K562 (cell line): ENCODE data around the gene BLCAP. TPM values are rescaled to one million over a fixed set of nuclear protein-coding genes. Genes with fewer than 3 reads are reported as not detected.
A peak's percentile ranks its signal among the peaks of the same experiment; 100 is the strongest.

Experiments used
- CHD4 ChIP-seq: fragments of 200-600 bp; sonication (generic); IDR thresholded peaks from 3 replicates; pipeline ENCODE4 v1.6.1; 2012; ENCODE audit warnings: low read depth, mild to moderate bottlenecking, mixed read lengths, low read length, inconsistent platforms; ENCODE audit not compliant: insufficient read depth, insufficient replicate concordance, poor library complexity, severe bottlenecking
- HDAC2 ChIP-seq: fragments of 450-650 bp; IDR thresholded peaks from 2 replicates; pipeline ENCODE4 v1.6.1; 2016; ENCODE audit warnings: mild to moderate bottlenecking
- SMC3 ChIP-seq: conservative IDR thresholded peaks from 2 replicates; pipeline ENCODE4 v1.6.1; 2011; ENCODE audit warnings: low read depth, low read length, improper control_type of control experiment; ENCODE audit not compliant: insufficient read depth
- SNIP1 ChIP-seq: fragments of 450-650 bp; IDR thresholded peaks from 2 replicates; pipeline ENCODE4 v1.7.1; 2017; ENCODE audit warnings: low read depth, mild to moderate bottlenecking
- ZBTB12 ChIP-seq: fragments of 250-450 bp; sonication (Bioruptor Pico); IDR thresholded peaks from 2 replicates; pipeline ENCODE4 v1.4.0; 2020
- ZBTB49 ChIP-seq: sonication (generic); formaldehyde crosslinking; IDR thresholded peaks from 2 replicates; pipeline ENCODE4 v1.8.0; 2022; ENCODE audit warnings: missing genetic modification reagents, mild to moderate bottlenecking, borderline replicate concordance
- ZC3H11A ChIP-seq: IDR thresholded peaks from 2 replicates; pipeline ENCODE4 v1.6.1; 2012; ENCODE audit warnings: low read depth, low read length, improper control_type of control experiment
- ZNF146 ChIP-seq: IDR thresholded peaks from one replicate; pipeline ENCODE4 v1.6.1; 2018; ENCODE audit warnings: missing compliant biosample characterization; ENCODE audit not compliant: unreplicated experiment
- ZNF174 ChIP-seq: fragments of 250-450 bp; sonication (Bioruptor Pico); IDR thresholded peaks from 2 replicates; pipeline ENCODE4 v1.4.0; 2020; ENCODE audit warnings: mild to moderate bottlenecking
- ZNF212 ChIP-seq: fragments of 450-650 bp; formaldehyde crosslinking; IDR thresholded peaks from 2 replicates; pipeline ENCODE4 v1.4.0; 2020; ENCODE audit warnings: mild to moderate bottlenecking
- ZNF408 ChIP-seq: fragments of 250-450 bp; sonication (Bioruptor Pico); IDR thresholded peaks from 2 replicates; pipeline ENCODE4 v1.4.0; 2020; ENCODE audit warnings: low read depth, mild to moderate bottlenecking, moderate library complexity
- ZNF696 ChIP-seq: fragments of 250-450 bp; sonication (Bioruptor Pico); conservative IDR thresholded peaks from 2 replicates; pipeline ENCODE4 v1.4.0; 2020; ENCODE audit warnings: mild to moderate bottlenecking, moderate library complexity
- ZNF707 ChIP-seq: fragments of 250-450 bp; sonication (Bioruptor Pico); conservative IDR thresholded peaks from 2 replicates; pipeline ENCODE4 v1.8.0; 2022; ENCODE audit warnings: inconsistent platforms, mild to moderate bottlenecking, moderate library complexity
- ZSCAN32 ChIP-seq: fragments of 450-650 bp; formaldehyde crosslinking; IDR thresholded peaks from 2 replicates; pipeline ENCODE4 v1.4.0; 2020; ENCODE audit warnings: mild to moderate bottlenecking, moderate library complexity
- polyA plus RNA-seq, 8 experiments: library from polyadenylated mRNA; depleted of rRNA in 4 of 8; stranded (reverse) in 5 of 8; unstranded in 3 of 8; fragments of >200 nt; fragmentation: Nextera tagmentation in 2 of 8; fragmentation: Illumina TruSeq in 1 of 8; extraction: Ambion mirVana in 2 of 8; extraction: Trizol in 1 of 8; gene quantifications; 2 replicates each; pipeline versions ENCODE4 v1.2.1 to v1.2.3, GENCODE V29; 2011 to 2014; ENCODE audit warnings: inconsistent platforms in 1 of 8, missing spikeins in 1 of 8
- total RNA-seq, 7 experiments: library from RNA; depleted of rRNA in 6 of 7; stranded (reverse); fragments of >200 nt in 6 of 7; fragmentation: Illumina TruSeq in 2 of 7; extraction: Trizol in 2 of 7; gene quantifications; 2 replicates each; pipeline versions ENCODE4 v1.2.1 to v1.2.3, GENCODE V29; 2011 to 2021; ENCODE audit warnings: low replicate concordance in 1 of 7
- TF ChIP-seq, protein P1 (sequence below): fragments of 250-450 bp; sonication (Bioruptor Pico); IDR thresholded peaks from 2 replicates; pipeline ENCODE4 v1.4.0; 2020; ENCODE audit warnings: mild to moderate bottlenecking, moderate library complexity
- TF ChIP-seq, protein P2 (sequence below): fragments of 450-650 bp; IDR thresholded peaks from 2 replicates; pipeline ENCODE4 v1.7.1; 2018; ENCODE audit warnings: mild to moderate bottlenecking, low read depth; ENCODE audit not compliant: partially characterized antibody
- TF ChIP-seq, protein P3 (sequence below): sonication (generic); formaldehyde crosslinking; IDR thresholded peaks from 2 replicates; pipeline ENCODE4 v1.8.0; 2022; ENCODE audit warnings: missing genetic modification reagents, mild to moderate bottlenecking, moderate library complexity, borderline replicate concordance

BLCAP gene
- total and polyA plus RNA-seq, 9 of the 15 experiments (the other 6 are each of a cell fraction or from before 2014, with no cell fraction given): 16.9 to 41.5 (median 27.6) TPM

DNA sequence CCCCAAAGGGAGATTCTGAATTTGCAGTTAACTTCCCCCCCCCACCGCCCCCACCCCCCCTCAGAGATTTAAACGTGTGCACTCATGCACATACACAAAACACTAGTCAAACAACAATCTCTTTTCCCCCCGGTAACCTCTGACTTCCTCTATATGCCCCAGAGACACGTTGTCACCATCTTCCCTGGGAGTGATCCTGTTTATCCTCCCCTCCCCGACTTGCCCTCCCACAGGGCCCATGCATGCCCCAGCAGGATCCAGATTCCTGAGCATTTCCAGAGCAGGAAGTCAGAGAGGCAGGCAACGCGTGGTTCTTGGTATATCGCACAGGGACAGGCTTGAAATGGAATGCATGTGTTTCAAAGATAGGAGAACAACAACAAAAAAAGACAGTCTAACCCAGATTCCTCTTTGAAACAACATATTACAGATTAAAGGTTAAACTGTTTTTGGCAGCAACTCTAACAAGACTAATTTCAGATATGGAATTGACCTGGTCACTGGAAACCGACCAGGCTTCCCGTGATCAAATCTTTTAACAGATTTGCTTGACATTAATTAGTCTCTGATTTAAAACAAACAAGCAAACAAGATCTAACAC is 1.3 kb downstream of the BLCAP start (continued):
- no peak for TF ChIP-seq ZBTB12 (CRISPR knock-in tag)
- TF ChIP-seq ZNF707: no peak
- no peak for TF ChIP-seq ZSCAN32 (CRISPR knock-in tag)
- no peak for TF ChIP-seq CHD4
- TF ChIP-seq ZNF696: no peak
- no peak for TF ChIP-seq ZNF174 (CRISPR knock-in tag)
- TF ChIP-seq HDAC2: peak; percentile 96
- no peak for TF ChIP-seq ZNF146 (CRISPR knock-in tag)
- TF ChIP-seq SMC3: no peak
- no peak for TF ChIP-seq ZNF408 (CRISPR knock-in tag)
- TF ChIP-seq, protein P1, sequence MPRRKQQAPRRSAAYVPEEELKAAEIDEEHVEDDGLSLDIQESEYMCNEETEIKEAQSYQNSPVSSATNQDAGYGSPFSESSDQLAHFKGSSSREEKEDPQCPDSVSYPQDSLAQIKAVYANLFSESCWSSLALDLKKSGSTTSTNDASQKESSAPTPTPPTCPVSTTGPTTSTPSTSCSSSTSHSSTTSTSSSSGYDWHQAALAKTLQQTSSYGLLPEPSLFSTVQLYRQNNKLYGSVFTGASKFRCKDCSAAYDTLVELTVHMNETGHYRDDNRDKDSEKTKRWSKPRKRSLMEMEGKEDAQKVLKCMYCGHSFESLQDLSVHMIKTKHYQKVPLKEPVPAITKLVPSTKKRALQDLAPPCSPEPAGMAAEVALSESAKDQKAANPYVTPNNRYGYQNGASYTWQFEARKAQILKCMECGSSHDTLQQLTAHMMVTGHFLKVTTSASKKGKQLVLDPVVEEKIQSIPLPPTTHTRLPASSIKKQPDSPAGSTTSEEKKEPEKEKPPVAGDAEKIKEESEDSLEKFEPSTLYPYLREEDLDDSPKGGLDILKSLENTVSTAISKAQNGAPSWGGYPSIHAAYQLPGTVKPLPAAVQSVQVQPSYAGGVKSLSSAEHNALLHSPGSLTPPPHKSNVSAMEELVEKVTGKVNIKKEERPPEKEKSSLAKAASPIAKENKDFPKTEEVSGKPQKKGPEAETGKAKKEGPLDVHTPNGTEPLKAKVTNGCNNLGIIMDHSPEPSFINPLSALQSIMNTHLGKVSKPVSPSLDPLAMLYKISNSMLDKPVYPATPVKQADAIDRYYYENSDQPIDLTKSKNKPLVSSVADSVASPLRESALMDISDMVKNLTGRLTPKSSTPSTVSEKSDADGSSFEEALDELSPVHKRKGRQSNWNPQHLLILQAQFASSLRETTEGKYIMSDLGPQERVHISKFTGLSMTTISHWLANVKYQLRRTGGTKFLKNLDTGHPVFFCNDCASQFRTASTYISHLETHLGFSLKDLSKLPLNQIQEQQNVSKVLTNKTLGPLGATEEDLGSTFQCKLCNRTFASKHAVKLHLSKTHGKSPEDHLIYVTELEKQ (CRISPR knock-in tag): no peak
- TF ChIP-seq ZBTB49 (CRISPR knock-in tag): no peak
- TF ChIP-seq ZC3H11A: no peak
- TF ChIP-seq ZNF212 (CRISPR knock-in tag): no peak
- TF ChIP-seq, protein P2, sequence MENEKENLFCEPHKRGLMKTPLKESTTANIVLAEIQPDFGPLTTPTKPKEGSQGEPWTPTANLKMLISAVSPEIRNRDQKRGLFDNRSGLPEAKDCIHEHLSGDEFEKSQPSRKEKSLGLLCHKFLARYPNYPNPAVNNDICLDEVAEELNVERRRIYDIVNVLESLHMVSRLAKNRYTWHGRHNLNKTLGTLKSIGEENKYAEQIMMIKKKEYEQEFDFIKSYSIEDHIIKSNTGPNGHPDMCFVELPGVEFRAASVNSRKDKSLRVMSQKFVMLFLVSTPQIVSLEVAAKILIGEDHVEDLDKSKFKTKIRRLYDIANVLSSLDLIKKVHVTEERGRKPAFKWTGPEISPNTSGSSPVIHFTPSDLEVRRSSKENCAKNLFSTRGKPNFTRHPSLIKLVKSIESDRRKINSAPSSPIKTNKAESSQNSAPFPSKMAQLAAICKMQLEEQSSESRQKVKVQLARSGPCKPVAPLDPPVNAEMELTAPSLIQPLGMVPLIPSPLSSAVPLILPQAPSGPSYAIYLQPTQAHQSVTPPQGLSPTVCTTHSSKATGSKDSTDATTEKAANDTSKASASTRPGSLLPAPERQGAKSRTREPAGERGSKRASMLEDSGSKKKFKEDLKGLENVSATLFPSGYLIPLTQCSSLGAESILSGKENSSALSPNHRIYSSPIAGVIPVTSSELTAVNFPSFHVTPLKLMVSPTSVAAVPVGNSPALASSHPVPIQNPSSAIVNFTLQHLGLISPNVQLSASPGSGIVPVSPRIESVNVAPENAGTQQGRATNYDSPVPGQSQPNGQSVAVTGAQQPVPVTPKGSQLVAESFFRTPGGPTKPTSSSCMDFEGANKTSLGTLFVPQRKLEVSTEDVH: no peak
- TF ChIP-seq, protein P3, sequence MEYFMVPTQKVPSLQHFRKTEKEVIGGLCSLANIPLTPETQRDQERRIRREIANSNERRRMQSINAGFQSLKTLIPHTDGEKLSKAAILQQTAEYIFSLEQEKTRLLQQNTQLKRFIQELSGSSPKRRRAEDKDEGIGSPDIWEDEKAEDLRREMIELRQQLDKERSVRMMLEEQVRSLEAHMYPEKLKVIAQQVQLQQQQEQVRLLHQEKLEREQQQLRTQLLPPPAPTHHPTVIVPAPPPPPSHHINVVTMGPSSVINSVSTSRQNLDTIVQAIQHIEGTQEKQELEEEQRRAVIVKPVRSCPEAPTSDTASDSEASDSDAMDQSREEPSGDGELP (CRISPR knock-in tag): no peak
- TF ChIP-seq SNIP1: no peak
